Mesothelial cell of epicardium (in vitro differentiated cells): ENCODE data around the gene KLF16. TPM values are rescaled to one million over a fixed set of nuclear protein-coding genes. Genes with fewer than 3 reads are reported as not detected.
A peak's percentile ranks its signal among the peaks of the same experiment; 100 is the strongest.

ENCODE experiments used
- DNase-seq, 2 experiments: peaks; one replicate each; pipeline ENCODE4 v3.0.0; 2021; ENCODE audit warnings: low spot score in 2 of 2; ENCODE audit not compliant: unreplicated experiment in 2 of 2
- H3K27ac Mint-ChIP-seq: 2 replicates; pipeline ENCODE4 v1.8.0; 2021; ENCODE audit warnings: mixed read lengths
- H3K27me3 Mint-ChIP-seq: 2 replicates; pipeline ENCODE4 v1.8.0; 2021; ENCODE audit warnings: low read depth, mixed read lengths
- H3K36me3 Mint-ChIP-seq: 2 replicates; pipeline ENCODE4 v1.8.0; 2021; ENCODE audit warnings: mixed read lengths
- H3K4me1 Mint-ChIP-seq: 2 replicates; pipeline ENCODE4 v1.8.0; 2021; ENCODE audit warnings: mixed read lengths
- H3K4me3 Mint-ChIP-seq: 2 replicates; pipeline ENCODE4 v1.8.0; 2021; ENCODE audit warnings: mild to moderate bottlenecking, moderate library complexity, mixed read lengths
- H3K9me3 Mint-ChIP-seq: 2 replicates; pipeline ENCODE4 v1.8.0; 2021; ENCODE audit warnings: mixed read lengths
- total RNA-seq: library from RNA; stranded (reverse); gene quantifications from 3 replicates; pipeline ENCODE4 v1.2.1, GENCODE V29; 2021
- TF ChIP-seq, protein P1 (sequence below): fragments of 200-600 bp; sonication (generic); IDR thresholded peaks from one replicate; pipeline ENCODE4 v1.5.0; 2021; ENCODE audit warnings: antibody characterized with exemption; ENCODE audit not compliant: unreplicated experiment

The KLF16 gene
- total RNA-seq, 1 donor from 2014 or later: 23.5 TPM

DNA sequence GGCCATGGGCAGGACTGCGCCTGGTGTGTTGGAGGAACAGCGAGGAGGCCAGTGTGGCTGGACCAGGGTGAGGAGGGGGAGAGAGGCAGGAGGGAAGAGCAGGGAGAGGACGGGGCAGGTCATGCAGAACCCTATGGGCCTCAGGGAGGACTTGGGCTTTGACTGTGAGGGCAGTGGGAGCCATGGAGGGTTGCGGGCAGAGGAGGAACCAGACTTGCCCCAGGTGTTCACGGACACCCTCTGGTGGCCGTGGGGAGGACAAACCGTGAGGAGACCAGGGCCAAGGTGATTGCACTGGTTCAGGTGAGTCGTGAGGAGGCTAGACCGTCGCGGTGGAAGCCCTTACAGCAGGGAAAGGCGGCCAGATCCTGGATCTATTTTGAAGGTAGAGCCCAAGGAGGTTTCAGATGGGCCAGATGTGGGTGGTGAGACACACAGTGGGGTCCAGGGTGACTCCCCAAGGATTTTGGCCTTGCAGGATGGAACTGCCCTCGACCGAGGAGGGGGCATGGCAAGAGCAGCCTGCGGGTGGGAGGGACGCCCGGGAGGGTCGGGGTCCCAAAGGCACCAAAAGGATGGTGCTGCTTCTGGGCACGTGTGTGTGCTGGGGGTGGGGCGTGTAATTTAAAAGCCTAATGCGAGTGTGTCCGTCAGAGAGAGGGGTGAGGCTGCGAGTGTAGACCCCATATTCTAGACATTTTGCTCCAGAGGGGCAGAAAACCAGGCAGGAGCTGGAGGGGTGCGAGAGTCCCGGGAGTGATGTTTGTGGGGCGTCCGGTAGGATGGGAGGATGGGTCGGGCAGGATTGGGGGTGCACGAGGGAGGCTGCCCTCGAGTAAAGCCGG is 12.3 kb downstream of the KLF16 start:
- TF ChIP-seq, protein P1, sequence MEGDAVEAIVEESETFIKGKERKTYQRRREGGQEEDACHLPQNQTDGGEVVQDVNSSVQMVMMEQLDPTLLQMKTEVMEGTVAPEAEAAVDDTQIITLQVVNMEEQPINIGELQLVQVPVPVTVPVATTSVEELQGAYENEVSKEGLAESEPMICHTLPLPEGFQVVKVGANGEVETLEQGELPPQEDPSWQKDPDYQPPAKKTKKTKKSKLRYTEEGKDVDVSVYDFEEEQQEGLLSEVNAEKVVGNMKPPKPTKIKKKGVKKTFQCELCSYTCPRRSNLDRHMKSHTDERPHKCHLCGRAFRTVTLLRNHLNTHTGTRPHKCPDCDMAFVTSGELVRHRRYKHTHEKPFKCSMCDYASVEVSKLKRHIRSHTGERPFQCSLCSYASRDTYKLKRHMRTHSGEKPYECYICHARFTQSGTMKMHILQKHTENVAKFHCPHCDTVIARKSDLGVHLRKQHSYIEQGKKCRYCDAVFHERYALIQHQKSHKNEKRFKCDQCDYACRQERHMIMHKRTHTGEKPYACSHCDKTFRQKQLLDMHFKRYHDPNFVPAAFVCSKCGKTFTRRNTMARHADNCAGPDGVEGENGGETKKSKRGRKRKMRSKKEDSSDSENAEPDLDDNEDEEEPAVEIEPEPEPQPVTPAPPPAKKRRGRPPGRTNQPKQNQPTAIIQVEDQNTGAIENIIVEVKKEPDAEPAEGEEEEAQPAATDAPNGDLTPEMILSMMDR: peak; percentile 28
- Mint-ChIP-seq H3K36me3 (no peaks in the 10 kb centered on the region), H3K27me3 (no peaks in the 10 kb centered on the region), H3K27ac (no peak overlapping the region), H3K4me1 (peaks cover 31% of the 10 kb centered on the region), H3K9me3 (no peaks in the 10 kb centered on the region), H3K4me3 (no peak overlapping the region)
- DNase-seq: no peak

DNA sequence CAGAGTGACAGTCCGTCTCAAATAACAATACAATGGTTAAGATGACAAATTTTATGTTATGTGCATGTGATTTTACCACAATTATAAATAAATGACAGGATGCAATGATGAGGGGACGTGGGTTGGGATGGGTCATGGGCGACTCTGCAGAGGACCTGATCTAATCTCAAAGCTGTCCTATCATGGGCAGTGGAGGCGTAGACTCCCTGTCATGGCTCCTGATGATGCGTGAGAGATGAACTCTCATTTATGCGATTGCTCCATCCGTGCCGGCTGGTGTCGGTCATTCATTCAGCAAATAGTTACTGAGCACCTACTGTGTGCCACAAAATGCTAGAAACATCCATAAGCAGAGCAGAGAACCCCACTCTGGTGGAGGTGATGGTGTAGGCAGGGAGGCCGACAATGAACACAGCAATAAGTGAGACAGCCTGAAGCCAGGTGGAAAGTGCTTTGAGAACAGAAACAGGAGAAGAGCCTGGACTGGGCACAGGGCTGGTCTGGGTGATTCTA is 13.4 kb downstream of the KLF16 start:
- TF ChIP-seq, protein P1: no peak

DNA sequence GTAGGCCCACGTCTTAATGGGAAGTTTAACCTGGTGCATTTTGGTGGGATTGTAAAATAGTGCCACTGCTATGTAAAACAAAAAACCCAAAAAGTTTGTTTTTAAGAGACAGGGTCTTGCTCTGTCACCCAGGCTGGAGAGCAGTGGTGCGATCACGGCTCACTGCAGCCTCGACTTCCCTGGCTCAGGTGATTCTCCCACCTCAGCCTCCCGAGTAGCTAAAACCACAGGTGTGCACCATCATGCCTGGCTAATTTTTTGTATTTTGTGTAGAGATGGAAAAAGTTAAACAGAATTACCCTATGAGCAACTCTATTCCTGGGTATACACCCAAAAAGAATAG is 14.3 kb downstream of the KLF16 start:
- H3K4me1 Mint-ChIP-seq: peaks cover 22% of the 10 kb centered on the region
- H3K9me3 Mint-ChIP-seq: no peaks in the 10 kb centered on the region
- peak overlapping the region; percentile 60 for H3K4me3 Mint-ChIP-seq
- H3K36me3 Mint-ChIP-seq: no peaks in the 10 kb centered on the region
- TF ChIP-seq, protein P1: no peak
- peak overlapping the region; percentile 67 for H3K27ac Mint-ChIP-seq
- DNase-seq: no peak
- no peaks in the 10 kb centered on the region for H3K27me3 Mint-ChIP-seq

More for the DNA sequence above, 13.4 kb downstream of the KLF16 start:
- H3K9me3 Mint-ChIP-seq: no peaks in the 10 kb centered on the region
- no peak for DNase-seq
- no peaks in the 10 kb centered on the region for H3K36me3 Mint-ChIP-seq
- H3K4me3 Mint-ChIP-seq: no peak overlapping the region
- H3K27me3 Mint-ChIP-seq: no peaks in the 10 kb centered on the region
- H3K27ac Mint-ChIP-seq: no peak overlapping the region
- H3K4me1 Mint-ChIP-seq: peaks cover 27% of the 10 kb centered on the region

DNA sequence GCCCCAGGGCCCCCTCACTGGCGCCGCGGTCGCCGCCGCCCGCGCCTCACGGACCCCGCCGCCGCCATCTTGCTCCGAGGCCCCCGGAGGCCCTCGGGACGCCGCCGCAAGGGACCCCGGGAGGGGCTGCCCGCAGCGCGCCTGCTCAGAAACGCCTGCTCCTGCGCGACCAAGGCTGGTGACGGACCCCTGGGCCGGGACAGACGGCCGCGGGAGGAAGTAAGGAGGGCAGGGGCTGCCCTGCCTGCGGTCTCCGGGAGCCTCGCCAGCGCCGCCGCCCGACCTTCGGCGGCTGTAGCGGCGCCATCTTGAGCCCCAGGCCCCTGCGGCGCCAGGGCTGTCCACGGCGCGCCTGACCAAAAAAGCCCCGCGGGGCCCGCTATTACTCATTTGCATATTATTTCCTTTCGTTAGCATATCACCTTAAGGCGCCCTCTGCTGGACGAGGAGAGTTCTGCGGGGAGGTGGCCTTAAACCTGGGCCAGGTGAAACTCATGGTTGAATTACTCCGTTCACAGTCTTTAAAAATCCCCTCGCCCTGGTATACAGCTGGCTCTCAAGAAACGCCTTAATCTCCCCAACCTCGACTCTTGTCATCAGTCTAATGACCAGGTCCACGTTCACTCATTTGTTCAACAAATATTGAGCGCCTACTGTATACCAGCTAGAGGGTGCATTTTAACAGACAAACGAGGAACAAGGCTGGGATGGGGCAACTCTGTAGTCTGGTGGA is 14.8 kb downstream of the KLF16 start, which contains the start of gene REXO1:
Gene REXO1, minus strand, starts transcription at position 85 of the 733 bp plus-strand sequence. CDS start 125 bp downstream, outside the sequence.
- Mint-ChIP-seq H3K4me1 (peaks cover 22% of the 10 kb centered on the region), H3K27me3 (no peaks in the 10 kb centered on the region), H3K4me3 (peak within 1 kb of the TSS; percentile 93), H3K36me3 (no peaks in the 10 kb centered on the region), H3K27ac (peak within 1 kb of the TSS; percentile 98), H3K9me3 (no peaks in the 10 kb centered on the region)
- TF ChIP-seq, protein P1: peak; percentile 94
- DNase-seq: peak; percentile 92 to 98

DNA sequence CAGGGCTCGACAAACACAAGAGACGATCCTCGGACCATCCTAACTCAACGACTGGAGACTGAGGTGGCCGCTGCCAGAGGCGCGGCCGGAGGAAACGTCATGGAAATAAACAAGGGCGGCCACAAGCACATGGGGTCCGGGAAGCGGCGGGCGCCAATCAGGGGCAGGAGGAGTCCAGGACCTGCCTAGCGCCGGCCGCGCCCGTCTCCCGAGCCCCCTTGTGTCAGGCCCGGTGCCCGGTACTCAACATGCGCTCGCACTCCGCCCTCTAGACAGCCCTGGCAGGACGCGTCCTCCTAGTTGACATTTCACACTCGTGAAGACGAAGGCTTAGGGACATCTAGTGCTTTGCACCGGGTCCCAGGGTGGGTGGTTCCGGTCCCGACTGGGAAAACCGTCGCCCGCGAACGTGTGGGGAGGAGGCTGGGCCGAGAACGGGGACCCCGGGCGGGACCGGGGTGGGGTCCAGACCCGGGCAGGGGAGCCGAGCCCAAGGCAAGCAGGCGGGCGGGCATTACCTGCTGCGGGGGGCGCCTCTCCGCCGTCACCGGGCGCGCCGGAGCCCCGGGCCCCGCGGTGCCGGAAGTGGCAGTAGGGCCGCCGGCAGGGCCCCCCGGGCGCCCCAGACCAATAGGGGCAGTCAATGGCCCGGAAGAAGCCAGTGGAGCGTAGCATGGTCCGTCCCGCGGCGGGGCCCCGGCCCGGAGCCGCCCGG is 15.5 kb downstream of the KLF16 start:
- Mint-ChIP-seq H3K36me3 (no peaks in the 10 kb centered on the region), H3K9me3 (no peaks in the 10 kb centered on the region), H3K4me3 (peak overlapping the region; percentile 93), H3K4me1 (peaks cover 17% of the 10 kb centered on the region), H3K27ac (peak overlapping the region; percentile 98), H3K27me3 (no peaks in the 10 kb centered on the region)
- TF ChIP-seq, protein P1: no peak
- DNase-seq: no peak
